ENCODE results near the gene TASP1. TPM values are rescaled to one million over a fixed set of nuclear protein-coding genes. Genes with fewer than 3 reads are reported as not detected.

Gene TASP1
- total RNA-seq, 3 donors from 2014 or later (not counting 1 experiment from before 2014, with no cell fraction given) = 15.5 to 22.3 (median 16.3) TPM

- Histone ChIP-seq H3K4me1 (ENCODE audit: control insufficient read depth, insufficient read depth, low read length) (no peaks in the 10 kb centered on the region), H3K27ac (ENCODE audit: low read length) (no peak overlapping the region), H3K27me3 (ENCODE audit: control insufficient read depth, insufficient read depth, low read length) (no peaks in the 10 kb centered on the region), H3K36me3 (ENCODE audit: control insufficient read depth, insufficient read depth, low read length) (no peaks in the 10 kb centered on the region), H3K4me3 (ENCODE audit: low read length) (no peak overlapping the region), H3K9me3 (ENCODE audit: control insufficient read depth, insufficient read depth, low read length) (peaks cover 5% of the 10 kb centered on the region)
- intact Hi-C loops (cut with micrococcal nuclease) = no loop called here
- H3K4me1 Mint-ChIP-seq = no peaks in the 10 kb centered on the region
- WGBS (ENCODE audit: insufficient coverage) = 91% methylated on average over 10 of the region's 12 CpGs
- DNase-seq (no peak), ATAC-seq (no peak)
- no peaks in the 10 kb centered on the region for H3K36me3 Mint-ChIP-seq
- no peaks in the 10 kb centered on the region for H3K9me3 Mint-ChIP-seq
- no peak overlapping the region for H3K27ac Mint-ChIP-seq
- no peak for TF ChIP-seq CTCF (IDR thresholded peaks at IDR 0.05)
- H3K4me3 Mint-ChIP-seq = no peak overlapping the region
- H3K27me3 Mint-ChIP-seq (ENCODE audit: low read depth in 2 of 2) = no peaks in the 10 kb centered on the region
Measured at GRCh38 chr20:13342469-13343242, 296.1 kb downstream of the TASP1 start.

DNA sequence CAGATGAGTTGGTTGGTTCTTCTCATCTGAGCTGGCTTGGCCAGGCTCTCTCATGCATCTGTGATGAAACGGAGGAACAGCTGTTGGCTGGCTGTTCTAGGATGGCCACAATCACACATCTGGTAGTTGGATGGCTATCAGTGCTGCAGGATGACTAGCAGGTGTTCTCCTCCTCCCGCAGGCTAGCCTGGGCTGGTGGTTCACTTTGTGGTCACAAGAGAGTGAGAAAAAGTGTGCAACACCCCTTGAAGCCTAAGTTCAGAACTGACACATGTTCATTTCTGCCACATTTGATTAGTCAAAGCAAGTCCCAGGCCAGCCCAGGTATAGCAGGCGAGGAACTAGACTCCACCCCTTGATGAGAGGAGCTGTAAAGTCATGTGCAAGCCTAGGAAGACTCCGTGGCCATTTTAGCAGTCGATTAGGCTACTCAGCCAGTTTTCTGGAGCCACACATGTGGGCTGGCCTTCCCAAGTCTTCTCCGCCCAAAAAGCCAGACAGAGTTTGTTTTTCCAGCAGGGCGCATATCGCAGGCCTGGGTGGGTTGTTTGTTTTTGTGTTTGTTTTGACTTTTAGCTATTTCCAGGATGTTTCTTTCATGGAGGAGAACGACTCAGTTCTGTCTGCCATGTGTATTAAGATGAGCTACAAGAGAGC, 296.9 kb downstream of the TASP1 start:
- no peak for ATAC-seq
- peaks cover 5% of the 10 kb centered on the region for H3K9me3 ChIP-seq (ENCODE audit: control insufficient read depth, insufficient read depth, low read length)
- Mint-ChIP-seq H3K27ac (no peak overlapping the region), H3K36me3 (no peaks in the 10 kb centered on the region), H3K9me3 (no peaks in the 10 kb centered on the region), H3K4me1 (no peaks in the 10 kb centered on the region), H3K27me3 (ENCODE audit: low read depth in 2 of 2) (no peaks in the 10 kb centered on the region), H3K4me3 (no peak overlapping the region)
- no peaks in the 10 kb centered on the region for H3K4me1 ChIP-seq (ENCODE audit: control insufficient read depth, insufficient read depth, low read length)
- no peak for DNase-seq
- H3K27ac ChIP-seq (ENCODE audit: low read length) = no peak overlapping the region
- no peak overlapping the region for H3K4me3 ChIP-seq (ENCODE audit: low read length)
- WGBS (ENCODE audit: insufficient coverage) = 73% methylated on average over 9 of the region's 9 CpGs
- no peaks in the 10 kb centered on the region for H3K36me3 ChIP-seq (ENCODE audit: control insufficient read depth, insufficient read depth, low read length)
- H3K27me3 ChIP-seq (ENCODE audit: control insufficient read depth, insufficient read depth, low read length) = no peaks in the 10 kb centered on the region
- no peak for TF ChIP-seq CTCF (IDR thresholded peaks at IDR 0.05)
- intact Hi-C loops (cut with micrococcal nuclease) = no loop called here

- no peak overlapping the region for H3K4me3 ChIP-seq (ENCODE audit: low read length)
- H3K27ac ChIP-seq (ENCODE audit: low read length) = no peak overlapping the region
- intact Hi-C loops (cut with micrococcal nuclease) = no loop called here
- no peaks in the 10 kb centered on the region for H3K36me3 ChIP-seq (ENCODE audit: control insufficient read depth, insufficient read depth, low read length)
- no peaks in the 10 kb centered on the region for H3K4me1 ChIP-seq (ENCODE audit: control insufficient read depth, insufficient read depth, low read length)
- no peak for TF ChIP-seq CTCF (IDR thresholded peaks at IDR 0.05)
- DNase-seq = no peak
- H3K27me3 ChIP-seq (ENCODE audit: control insufficient read depth, insufficient read depth, low read length) = no peaks in the 10 kb centered on the region
- Mint-ChIP-seq H3K27me3 (ENCODE audit: low read depth in 2 of 2) (no peaks in the 10 kb centered on the region), H3K36me3 (no peaks in the 10 kb centered on the region), H3K9me3 (peaks cover 0 to 2% of the 10 kb centered on the region in 2 donors), H3K27ac (no peak overlapping the region), H3K4me3 (no peak overlapping the region), H3K4me1 (no peaks in the 10 kb centered on the region)
- peaks cover 2% of the 10 kb centered on the region for H3K9me3 ChIP-seq (ENCODE audit: control insufficient read depth, insufficient read depth, low read length)
- no peak for ATAC-seq
- 67% methylated on average over 2 of the region's 2 CpGs for WGBS (ENCODE audit: insufficient coverage)
Measured at GRCh38 chr20:13340088-13340487, 298.6 kb downstream of the TASP1 start.

Other genes with a start within 250 kb of the TASP1 start
- gene ESF1, start 146.0 kb upstream of the TASP1 start, total RNA-seq = 10 to 100 TPM in 2 of 3 donors, 1 to 10 TPM in 1; 8.4 to 11.1 (median 10.0) TPM
- gene NDUFAF5, start 146.1 kb upstream of the TASP1 start, total RNA-seq = 10 to 100 TPM; 63.4 to 75.9 (median 63.7) TPM

Data from natural killer cell (primary cell).